Left ventricle myocardium inferior (tissue), 1 donor: ENCODE measurements around the gene KCNQ1. TPM values are rescaled to one million over a fixed set of nuclear protein-coding genes. Genes with fewer than 3 reads are reported as not detected.
A peak's percentile ranks its signal among the peaks of the same experiment; 100 is the strongest.

Experiments used
- DNase-seq: peaks from one replicate; pipeline ENCODE4 v3.0.0-alpha.2; 2020
- H3K27ac ChIP-seq: fragments of 200-600 bp; replicated peaks from 2 replicates; pipeline ENCODE4 v1.8.0; 2021
- H3K27me3 ChIP-seq: fragments of 200-600 bp; 2 replicates; pipeline ENCODE4 v1.8.0; 2021; ENCODE audit warnings: low read depth
- H3K36me3 ChIP-seq: fragments of 200-600 bp; 2 replicates; pipeline ENCODE4 v1.8.0; 2021
- H3K4me1 ChIP-seq: fragments of 200-600 bp; 2 replicates; pipeline ENCODE4 v1.8.0; 2021
- H3K4me3 ChIP-seq: fragments of 200-600 bp; 2 replicates; pipeline ENCODE4 v1.8.0; 2021; ENCODE audit warnings: mild to moderate bottlenecking, moderate library complexity
- H3K9me3 ChIP-seq: fragments of 200-600 bp; replicated peaks from 2 replicates; pipeline ENCODE4 v1.8.0; 2021
- intact Hi-C: fragments of 100-400 bp; cut with micrococcal nuclease; formaldehyde crosslinking; loops from one replicate; pipeline ENCODE4 v1.11.0; 2022
- total RNA-seq: library from RNA; stranded (reverse); fragmentation: NEBNext Ultra II Directional; extraction: Animal tissue kit (Norgen Biotek cat#: 25700); gene quantifications from one replicate; pipeline ENCODE4 v1.2.1, GENCODE V29; 2021
- TF ChIP-seq, protein P1 (sequence below): fragments of 200-600 bp; IDR thresholded peaks from 2 replicates; pipeline ENCODE4 v1.8.0; 2021; ENCODE audit warnings: antibody characterized with exemption, mild to moderate bottlenecking, borderline replicate concordance
- donor health status: DM: no; HTN: yes; CAD: no; lungs with severe emphysema.

KCNQ1 gene
- total RNA-seq, 1 donor from 2014 or later: 41.8 TPM

DNA sequence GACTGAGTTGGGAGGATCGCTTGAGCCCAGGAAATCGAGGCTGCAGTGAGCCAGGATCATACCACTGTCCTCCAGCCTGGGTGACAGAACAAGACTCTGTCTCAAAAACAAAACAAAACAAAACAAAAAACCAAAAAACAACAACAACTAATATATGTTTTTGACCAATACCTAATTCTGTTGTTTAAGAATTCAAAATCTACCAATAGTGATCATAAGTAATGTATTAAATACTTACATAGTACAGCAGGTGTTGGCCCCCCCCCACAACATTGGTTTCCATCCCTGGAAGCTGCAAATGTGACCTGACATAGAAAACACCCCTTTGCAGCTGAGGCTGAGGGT is 74.7 kb downstream of the KCNQ1 start:
- no peak for DNase-seq
- no peaks in the 10 kb centered on the region for H3K9me3 ChIP-seq
- H3K27me3 ChIP-seq: peaks cover under 1% of the 10 kb centered on the region
- TF ChIP-seq, protein P1, sequence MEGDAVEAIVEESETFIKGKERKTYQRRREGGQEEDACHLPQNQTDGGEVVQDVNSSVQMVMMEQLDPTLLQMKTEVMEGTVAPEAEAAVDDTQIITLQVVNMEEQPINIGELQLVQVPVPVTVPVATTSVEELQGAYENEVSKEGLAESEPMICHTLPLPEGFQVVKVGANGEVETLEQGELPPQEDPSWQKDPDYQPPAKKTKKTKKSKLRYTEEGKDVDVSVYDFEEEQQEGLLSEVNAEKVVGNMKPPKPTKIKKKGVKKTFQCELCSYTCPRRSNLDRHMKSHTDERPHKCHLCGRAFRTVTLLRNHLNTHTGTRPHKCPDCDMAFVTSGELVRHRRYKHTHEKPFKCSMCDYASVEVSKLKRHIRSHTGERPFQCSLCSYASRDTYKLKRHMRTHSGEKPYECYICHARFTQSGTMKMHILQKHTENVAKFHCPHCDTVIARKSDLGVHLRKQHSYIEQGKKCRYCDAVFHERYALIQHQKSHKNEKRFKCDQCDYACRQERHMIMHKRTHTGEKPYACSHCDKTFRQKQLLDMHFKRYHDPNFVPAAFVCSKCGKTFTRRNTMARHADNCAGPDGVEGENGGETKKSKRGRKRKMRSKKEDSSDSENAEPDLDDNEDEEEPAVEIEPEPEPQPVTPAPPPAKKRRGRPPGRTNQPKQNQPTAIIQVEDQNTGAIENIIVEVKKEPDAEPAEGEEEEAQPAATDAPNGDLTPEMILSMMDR: no peak
- H3K27ac ChIP-seq: no peak overlapping the region
- H3K36me3 ChIP-seq: no peaks in the 10 kb centered on the region
- intact Hi-C loops: no loop called here
- peaks cover 24% of the 10 kb centered on the region for H3K4me1 ChIP-seq
- H3K4me3 ChIP-seq: no peak overlapping the region

DNA sequence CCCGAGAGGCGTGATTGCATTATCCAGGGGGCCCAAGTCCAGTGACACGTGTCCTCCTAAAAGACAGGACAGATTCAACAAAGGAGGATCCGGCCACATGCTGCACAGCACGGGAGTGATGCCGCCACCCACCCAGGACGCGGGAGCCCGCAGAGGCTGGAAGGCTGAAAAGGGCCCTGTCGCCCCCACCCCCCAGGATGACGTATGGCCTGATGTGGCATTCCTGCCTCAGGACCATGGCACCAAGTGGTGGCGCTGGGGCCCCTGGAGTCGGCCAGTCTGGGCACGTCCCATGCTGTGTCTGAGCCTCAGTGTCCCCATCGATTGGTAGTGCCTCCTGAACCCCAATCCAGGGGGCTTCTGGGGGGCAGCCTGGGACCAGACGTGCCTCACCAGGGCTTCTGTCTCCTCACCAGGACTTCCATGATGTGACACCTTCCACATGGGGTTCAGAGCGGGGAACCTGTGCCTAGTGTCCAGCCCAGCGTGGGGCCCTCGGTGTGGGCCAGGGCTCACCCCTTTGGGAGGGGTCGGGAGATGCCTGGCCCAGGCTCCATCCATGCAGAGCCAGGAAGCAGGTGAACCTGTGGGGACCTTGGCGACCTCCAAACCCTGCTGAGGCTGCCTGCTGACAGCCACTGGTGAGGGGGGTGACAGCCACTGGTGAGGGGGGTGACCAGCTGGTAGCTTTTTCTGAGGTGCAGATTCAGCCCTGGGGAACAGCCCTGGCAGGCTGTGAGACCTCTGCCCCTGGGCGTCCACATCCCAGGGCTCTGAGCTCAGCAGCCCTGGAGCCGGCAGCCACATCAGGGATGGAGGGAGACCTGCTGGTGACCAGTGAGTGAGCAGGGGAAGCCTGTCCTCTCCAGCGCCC is 75.3 kb downstream of the KCNQ1 start:
- no peak overlapping the region for H3K27ac ChIP-seq
- intact Hi-C loops: no loop called here
- TF ChIP-seq, protein P1: no peak
- H3K27me3 ChIP-seq: peaks cover 5% of the 10 kb centered on the region
- peaks cover 24% of the 10 kb centered on the region for H3K4me1 ChIP-seq
- DNase-seq: peak; percentile 6
- H3K36me3 ChIP-seq: no peaks in the 10 kb centered on the region
- H3K4me3 ChIP-seq: no peak overlapping the region
- H3K9me3 ChIP-seq: no peaks in the 10 kb centered on the region

DNA sequence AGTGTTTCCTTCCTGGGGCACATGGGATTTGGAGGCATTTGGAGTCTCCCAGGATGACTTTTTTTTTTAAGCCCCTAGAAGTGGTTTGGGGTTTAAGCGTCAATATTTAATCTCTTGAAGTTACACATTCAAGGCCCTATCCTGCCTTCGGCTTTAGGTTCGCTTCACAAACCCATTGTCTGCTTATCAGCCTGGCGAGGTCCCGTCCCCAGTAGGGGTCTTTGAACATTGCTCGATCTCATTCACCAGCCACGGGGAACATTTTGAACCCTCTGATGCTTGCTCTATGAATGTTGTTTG is 75.9 kb downstream of the KCNQ1 start:
- Histone ChIP-seq H3K4me1 (peaks cover 24% of the 10 kb centered on the region), H3K27ac (no peak overlapping the region), H3K9me3 (no peaks in the 10 kb centered on the region), H3K36me3 (no peaks in the 10 kb centered on the region), H3K4me3 (no peak overlapping the region), H3K27me3 (peaks cover 11% of the 10 kb centered on the region)
- intact Hi-C loops: no loop called here
- DNase-seq: no peak
- TF ChIP-seq, protein P1: no peak

DNA sequence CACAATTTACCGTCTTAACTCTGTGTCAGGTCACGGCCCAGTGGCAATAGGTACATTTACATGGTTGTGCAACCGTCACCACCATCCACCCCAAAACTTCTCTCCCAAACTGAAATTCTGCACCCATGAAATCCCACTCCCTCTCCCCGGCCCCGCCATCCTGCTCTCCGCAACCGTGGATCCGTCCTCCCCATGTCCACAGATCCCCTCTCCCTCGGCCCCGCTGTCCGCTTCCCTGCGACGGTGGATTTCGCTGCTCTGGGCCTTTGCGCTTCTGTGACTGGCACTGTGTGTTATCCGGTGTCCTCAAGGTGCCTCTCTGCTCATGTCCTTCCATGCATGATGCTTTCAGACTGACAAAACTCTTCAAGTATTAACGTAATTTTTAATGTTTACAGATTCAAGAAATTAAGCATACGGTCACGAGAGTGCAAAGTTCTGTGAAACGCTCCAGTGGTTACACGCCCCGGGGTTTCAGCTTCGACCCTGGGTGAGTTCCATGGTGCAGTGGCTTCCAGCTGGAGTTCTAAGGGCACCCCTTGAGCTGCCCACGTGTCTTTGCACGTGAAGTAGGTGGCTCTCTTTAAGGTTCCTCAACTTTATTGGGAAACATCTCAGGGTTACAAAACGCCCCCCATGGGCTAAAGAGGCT is 76.4 kb downstream of the KCNQ1 start:
- no peak overlapping the region for H3K27ac ChIP-seq
- peaks cover 21% of the 10 kb centered on the region for H3K4me1 ChIP-seq
- intact Hi-C loops: no loop called here
- no peak for DNase-seq
- TF ChIP-seq, protein P1: no peak
- H3K27me3 ChIP-seq: peaks cover 13% of the 10 kb centered on the region
- H3K4me3 ChIP-seq: no peak overlapping the region
- no peaks in the 10 kb centered on the region for H3K9me3 ChIP-seq
- no peaks in the 10 kb centered on the region for H3K36me3 ChIP-seq

DNA sequence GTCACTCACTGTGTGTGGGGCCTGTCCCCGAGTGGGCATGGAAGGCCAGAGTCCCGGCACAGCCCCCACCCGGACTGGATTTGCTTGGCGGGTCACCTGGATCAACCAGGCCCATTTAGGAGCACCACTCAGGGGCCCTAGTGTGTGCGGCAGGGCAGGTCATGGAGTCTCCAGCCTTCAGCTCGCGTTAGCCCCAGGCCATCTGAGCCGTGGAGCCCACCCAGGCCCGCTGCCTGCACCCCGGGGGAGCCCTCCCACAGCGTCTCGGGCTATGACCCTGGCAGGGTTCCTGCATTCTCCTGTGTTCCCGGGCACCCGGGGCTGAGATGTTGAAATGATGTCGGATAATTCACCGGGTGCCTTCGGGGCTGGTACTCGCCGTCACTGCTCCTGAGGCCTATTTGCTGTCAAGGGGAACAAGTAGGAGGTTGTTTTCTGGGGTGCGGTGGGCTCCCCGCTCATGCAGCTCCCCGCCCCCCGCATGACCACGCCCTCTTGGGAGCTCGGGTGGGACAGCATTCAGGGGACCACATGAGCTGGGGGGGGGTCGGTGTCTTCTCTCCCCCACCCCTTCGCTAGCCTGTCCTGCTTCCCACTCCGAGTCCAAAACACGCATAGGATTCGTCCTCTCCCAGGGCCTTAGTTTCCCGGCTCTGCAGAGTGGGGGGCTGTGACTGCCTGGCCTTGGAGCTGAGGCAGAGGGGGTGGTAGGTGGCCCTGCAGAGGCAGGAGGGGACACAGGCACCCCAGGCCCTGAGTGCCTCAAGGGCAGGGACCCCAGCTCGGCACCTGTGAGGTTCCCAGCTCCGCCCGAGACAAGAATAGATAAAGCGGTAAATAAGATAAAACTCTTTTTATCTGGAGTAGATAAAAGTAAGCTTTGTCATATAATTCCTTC is 77.2 kb downstream of the KCNQ1 start:
- DNase-seq: peak; percentile 10
- Histone ChIP-seq H3K36me3 (no peaks in the 10 kb centered on the region), H3K4me1 (peaks cover 20% of the 10 kb centered on the region), H3K4me3 (no peak overlapping the region), H3K27ac (no peak overlapping the region), H3K27me3 (peaks cover 13% of the 10 kb centered on the region), H3K9me3 (no peaks in the 10 kb centered on the region)
- intact Hi-C loops: no loop called here
- TF ChIP-seq, protein P1: no peak
